IMR-90 (cell line): Measurements from ENCODE around the gene CFAP69. TPM values are rescaled to one million over a fixed set of nuclear protein-coding genes. Genes with fewer than 3 reads are reported as not detected.

Experiments used
- ATAC-seq: fragments of 200-7000 bp; cut with Tn5 transposase; 2 replicates; pipeline ENCODE4 v1.9.1; 2020; ENCODE audit warnings: low read depth, mild to moderate bottlenecking, moderate library complexity
- BruUV-seq: library from RNA; stranded (reverse); fragments of 400-500 nt; replicated peaks from 2 replicates; lab custom pipeline; 2021; lab: Mats Ljungman, UMichigan
- CTCF ChIA-PET: fragments of 300-600 bp; formaldehyde crosslinking; extraction: SDS; loops from one replicate; lab custom pipeline; 2021; ENCODE audit warnings: antibody characterized with exemption; lab: Yijun Ruan, JAX
- POLR2A ChIA-PET: fragments of 300-600 bp; sonication (Branson Sonifier 250); formaldehyde crosslinking; loops from one replicate; lab custom pipeline; 2022; ENCODE audit warnings: antibody characterized with exemption; ENCODE audit not compliant: unreplicated experiment; lab: Charles Lee
- DNase-seq: peaks from one replicate; pipeline ENCODE4 v3.0.0; 2013
- H2AFZ ChIP-seq: replicated peaks from 2 replicates; pipeline ENCODE3; 2013; ENCODE audit warnings: low read length, mild to moderate bottlenecking; ENCODE audit not compliant: poor library complexity
- H2AK5ac ChIP-seq: 2 replicates; pipeline ENCODE4 v1.6.1; 2013; ENCODE audit warnings: low read depth, low read length, inconsistent platforms
- H2AK9ac ChIP-seq: replicated peaks from 2 replicates; pipeline ENCODE3; 2013; ENCODE audit warnings: mild to moderate bottlenecking, low read depth, low read length, moderate library complexity; ENCODE audit not compliant: poor library complexity
- H2BK120ac ChIP-seq: 2 replicates; pipeline ENCODE4 v1.6.1; 2013; ENCODE audit warnings: low read depth, low read length, inconsistent platforms
- H2BK15ac ChIP-seq: 3 replicates; pipeline ENCODE4 v1.6.1; 2013; ENCODE audit warnings: low read depth, low read length, inconsistent platforms
- H2BK20ac ChIP-seq: 2 replicates; pipeline ENCODE4 v1.6.1; 2013; ENCODE audit warnings: low read depth, mild to moderate bottlenecking, inconsistent platforms, low read length, moderate library complexity
- H2BK5ac ChIP-seq: 2 replicates; pipeline ENCODE4 v1.6.1; 2013; ENCODE audit warnings: mild to moderate bottlenecking, low read depth, low read length, inconsistent platforms; ENCODE audit not compliant: poor library complexity, severe bottlenecking
- H3K14ac ChIP-seq: replicated peaks from 2 replicates; pipeline ENCODE4 v1.6.1; 2013; ENCODE audit warnings: low read depth, low read length, inconsistent platforms
- H3K18ac ChIP-seq: 2 replicates; pipeline ENCODE4 v1.6.1; 2013; ENCODE audit warnings: low read depth, low read length, control low read depth
- H3K23ac ChIP-seq: 2 replicates; pipeline ENCODE4 v1.6.1; 2013; ENCODE audit warnings: low read depth, low read length, inconsistent platforms
- H3K27ac ChIP-seq: 2 replicates; pipeline ENCODE4 v1.5.1; 2013; ENCODE audit warnings: mild to moderate bottlenecking, control low read depth, low read length; ENCODE audit not compliant: insufficient read depth
- H3K27me3 ChIP-seq: 2 replicates; pipeline ENCODE4 v1.6.1; 2013; ENCODE audit warnings: low read length; ENCODE audit not compliant: control insufficient read depth, insufficient read depth
- H3K36me3 ChIP-seq: 2 replicates; pipeline ENCODE4 v1.6.1; 2013; ENCODE audit warnings: low read length, mixed read lengths; ENCODE audit not compliant: control insufficient read depth, insufficient read depth
- H3K4ac ChIP-seq: 2 replicates; pipeline ENCODE4 v1.6.1; 2013; ENCODE audit warnings: low read depth, low read length, inconsistent platforms
- H3K4me1 ChIP-seq: 2 replicates; pipeline ENCODE4 v1.6.1; 2013; ENCODE audit warnings: low read length, mixed read lengths; ENCODE audit not compliant: control insufficient read depth, insufficient read depth
- H3K4me2 ChIP-seq: 2 replicates; pipeline ENCODE4 v1.6.1; 2013; ENCODE audit warnings: low read depth, mild to moderate bottlenecking, control low read depth, low read length, moderate library complexity
- H3K4me3 ChIP-seq: 2 replicates; pipeline ENCODE4 v1.5.1; 2013; ENCODE audit warnings: low read depth, mild to moderate bottlenecking, control low read depth, low read length, moderate library complexity; ENCODE audit not compliant: insufficient read depth
- H3K56ac ChIP-seq: 2 replicates; pipeline ENCODE4 v1.6.1; 2013; ENCODE audit warnings: low read length, inconsistent platforms; ENCODE audit not compliant: insufficient read depth; ENCODE audit errors: extremely low read depth
- H3K79me1 ChIP-seq, 2 experiments: 2 replicates each; pipeline ENCODE4 v1.6.1; 2013; ENCODE audit warnings: low read length in 2 of 2, inconsistent platforms in 1 of 2, low read depth in 1 of 2
- H3K9ac ChIP-seq: 2 replicates; pipeline ENCODE4 v1.6.1; 2013; ENCODE audit warnings: low read depth, low read length, control low read depth
- H3K9me1 ChIP-seq: 2 replicates; pipeline ENCODE4 v1.6.1; 2013; ENCODE audit warnings: low read length, inconsistent platforms; ENCODE audit not compliant: insufficient read depth
- H3K9me3 ChIP-seq: 2 replicates; pipeline ENCODE4 v1.6.1; 2013; ENCODE audit warnings: low read length; ENCODE audit not compliant: control insufficient read depth, insufficient read depth
- H4K20me1 ChIP-seq: 2 replicates; pipeline ENCODE4 v1.6.1; 2013; ENCODE audit warnings: low read length, inconsistent platforms; ENCODE audit not compliant: insufficient read depth
- H4K5ac ChIP-seq: 2 replicates; pipeline ENCODE4 v1.6.1; 2013; ENCODE audit warnings: mild to moderate bottlenecking, low read depth, low read length, control low read depth
- H4K8ac ChIP-seq, 2 experiments: 2 replicates each; pipeline ENCODE4 v1.6.1; 2013; ENCODE audit warnings: low read depth in 2 of 2, low read length in 2 of 2, control low read depth in 1 of 2, inconsistent platforms in 1 of 2
- H4K91ac ChIP-seq: 2 replicates; pipeline ENCODE4 v1.6.1; 2013; ENCODE audit warnings: low read depth, low read length, inconsistent platforms; ENCODE audit not compliant: insufficient read depth
- BHLHE40 ChIP-seq: fragments of 150-350 bp; IDR thresholded peaks from 2 replicates; pipeline ENCODE4 v1.6.1; 2016; ENCODE audit warnings: mild to moderate bottlenecking, low read depth, low read length
- CEBPB ChIP-seq: IDR thresholded peaks from 2 replicates; pipeline ENCODE4 v1.6.1; 2012; ENCODE audit warnings: low read depth, low read length, improper control_type of control experiment
- CHD1 ChIP-seq: IDR thresholded peaks from 2 replicates; pipeline ENCODE4 v1.6.1; 2012; ENCODE audit warnings: low read depth, low read length, improper control_type of control experiment
- CTCF ChIP-seq: conservative IDR thresholded peaks from 2 replicates; pipeline ENCODE4 v1.5.1; 2012; ENCODE audit warnings: mild to moderate bottlenecking, low read depth, low read length, improper control_type of control experiment
- ELK1 ChIP-seq: fragments of 150-350 bp; IDR thresholded peaks from 2 replicates; pipeline ENCODE4 v1.6.1; 2016; ENCODE audit warnings: low read depth, mild to moderate bottlenecking, low read length, moderate library complexity, borderline replicate concordance
- FOS ChIP-seq: fragments of 150-350 bp; IDR thresholded peaks from 2 replicates; pipeline ENCODE4 v1.6.1; 2016; ENCODE audit warnings: low read depth, low read length
- MAFK ChIP-seq: IDR thresholded peaks from 2 replicates; pipeline ENCODE4 v1.6.1; 2012; ENCODE audit warnings: low read depth, low read length, improper control_type of control experiment
- MAZ ChIP-seq: IDR thresholded peaks from 2 replicates; pipeline ENCODE4 v1.6.1; 2012; ENCODE audit warnings: low read depth, mild to moderate bottlenecking, low read length, improper control_type of control experiment, moderate library complexity, borderline replicate concordance
- MXI1 ChIP-seq: IDR thresholded peaks from 2 replicates; pipeline ENCODE4 v1.6.1; 2012; ENCODE audit warnings: low read depth, mild to moderate bottlenecking, low read length, moderate library complexity, borderline replicate concordance
- NFE2L2 ChIP-seq: fragments of 150-350 bp; IDR thresholded peaks from 2 replicates; pipeline ENCODE4 v1.6.1; 2016; ENCODE audit warnings: low read depth, mild to moderate bottlenecking, low read length
- POLR2A ChIP-seq: IDR thresholded peaks from 2 replicates; pipeline ENCODE4 v1.6.1; 2012; ENCODE audit warnings: mild to moderate bottlenecking, low read depth, low read length
- RAD21 ChIP-seq: IDR thresholded peaks from 2 replicates; pipeline ENCODE4 v1.6.1; 2012; ENCODE audit warnings: low read length, improper control_type of control experiment
- RCOR1 ChIP-seq: IDR thresholded peaks from 2 replicates; pipeline ENCODE4 v1.6.1; 2012; ENCODE audit warnings: mild to moderate bottlenecking, low read length, improper control_type of control experiment; ENCODE audit not compliant: insufficient replicate concordance
- RFX5 ChIP-seq: IDR thresholded peaks from 2 replicates; pipeline ENCODE4 v1.8.0; 2012; ENCODE audit warnings: low read depth, mild to moderate bottlenecking, low read length, moderate library complexity
- SMC3 ChIP-seq: fragments of 150-350 bp; IDR thresholded peaks from 2 replicates; pipeline ENCODE4 v1.6.1; 2016; ENCODE audit warnings: low read depth, mild to moderate bottlenecking, antibody characterized with exemption, low read length, moderate library complexity
- WGBS, 2 experiments: methylation state at CpG; one replicate each; pipeline versions ENCODE4 v1.1.5 to v1.1.7; 2013; ENCODE audit warnings: missing lambda C conversion rate in 2 of 2; ENCODE audit not compliant: insufficient read length in 1 of 2; ENCODE audit errors: extremely low coverage in 2 of 2; 5-methylcytosine and 5-hydroxymethylcytosine counted together
- dilution Hi-C: fragments of 300-500 bp; cut with HindIII; formaldehyde crosslinking; loops from one replicate; pipeline ENCODE4 v1.14.3; 2018; ENCODE audit warnings: low sequenced_read_pairs; ENCODE audit not compliant: unreplicated experiment
- in situ Hi-C: fragments of 300-500 bp; cut with MboI; formaldehyde crosslinking; loops from 3 replicates; pipeline ENCODE4 v1.14.3; 2019; ENCODE audit warnings: low sequenced_read_pairs, inconsistent platforms, mixed read lengths
- intact Hi-C: fragments of 100-400 bp; cut with micrococcal nuclease; formaldehyde crosslinking; loops from 2 replicates; pipeline ENCODE4 v1.10.0; 2022
- polyA plus RNA-seq, 3 experiments: library from polyadenylated mRNA; depleted of rRNA; stranded (reverse); fragments of >200 nt; gene quantifications; 2 replicates each; pipeline ENCODE4 v1.2.3, GENCODE V29; 2012; ENCODE audit warnings: low replicate concordance in 1 of 3
- total RNA-seq: library from RNA; depleted of rRNA; stranded (reverse); fragments of >200 nt; gene quantifications from 2 replicates; pipeline ENCODE4 v1.2.3, GENCODE V29; 2012
- TF ChIP-seq, protein P1 (sequence below): fragments of 150-350 bp; IDR thresholded peaks from 2 replicates; pipeline ENCODE4 v1.6.1; 2017; ENCODE audit warnings: mild to moderate bottlenecking, antibody characterized with exemption, low read length, low read depth

CFAP69 gene
- total and polyA plus RNA-seq, 2 of the 4 experiments (the other 2 are of a cell fraction): 0.72 to 0.86 TPM

DNA sequence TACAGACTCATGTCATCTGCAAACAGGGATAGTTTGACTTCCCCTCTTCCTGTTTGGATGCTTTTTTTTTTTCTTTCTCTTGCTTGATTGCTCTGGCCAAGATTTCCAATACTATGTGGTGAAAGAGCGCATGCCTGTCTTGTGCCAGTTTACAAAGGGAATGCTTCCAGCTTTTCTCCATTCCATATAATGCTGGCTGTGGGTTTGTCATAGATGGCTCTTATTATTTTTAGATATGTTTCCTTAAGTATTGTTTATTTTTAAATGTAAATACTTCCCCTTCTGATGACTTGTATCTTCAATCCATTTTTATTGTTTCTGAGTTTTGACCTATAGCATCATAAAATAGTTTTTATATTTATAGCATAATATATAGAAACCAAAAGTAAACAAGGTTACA lies 58.3 kb downstream of the CFAP69 start:
- Histone ChIP-seq H3K4me3 (no peak overlapping the region), H2BK120ac (no peak overlapping the region)
- ATAC-seq: no peak

More for the DNA sequence above, 58.3 kb downstream of the CFAP69 start:
- no peak overlapping the region for H3K23ac ChIP-seq
- no peak overlapping the region for H3K9ac ChIP-seq
- TF ChIP-seq FOS (no peak), NFE2L2 (no peak), MAZ (no peak), RFX5 (no peak), MXI1 (no peak), POLR2A (no peak), CEBPB (no peak), BHLHE40 (no peak), RCOR1 (no peak), MAFK (no peak), ELK1 (no peak), CTCF (no peak), CHD1 (no peak), SMC3 (no peak), RAD21 (no peak)
- TF ChIP-seq, protein P1, sequence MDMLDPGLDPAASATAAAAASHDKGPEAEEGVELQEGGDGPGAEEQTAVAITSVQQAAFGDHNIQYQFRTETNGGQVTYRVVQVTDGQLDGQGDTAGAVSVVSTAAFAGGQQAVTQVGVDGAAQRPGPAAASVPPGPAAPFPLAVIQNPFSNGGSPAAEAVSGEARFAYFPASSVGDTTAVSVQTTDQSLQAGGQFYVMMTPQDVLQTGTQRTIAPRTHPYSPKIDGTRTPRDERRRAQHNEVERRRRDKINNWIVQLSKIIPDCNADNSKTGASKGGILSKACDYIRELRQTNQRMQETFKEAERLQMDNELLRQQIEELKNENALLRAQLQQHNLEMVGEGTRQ: no peak
- H4K20me1 ChIP-seq: no peaks in the 10 kb centered on the region
- DNase-seq: no peak
- no peak overlapping the region for H4K91ac ChIP-seq
- H3K56ac ChIP-seq: no peak overlapping the region
- no peaks in the 10 kb centered on the region for H3K9me1 ChIP-seq
- intact Hi-C loops: no loop called here
- H3K14ac ChIP-seq: no peak overlapping the region
- no peak overlapping the region for H2BK15ac ChIP-seq
- H4K5ac ChIP-seq: no peak overlapping the region
- no peaks in the 10 kb centered on the region for H3K4me1 ChIP-seq
- no peak overlapping the region for H2AFZ ChIP-seq
- H2BK5ac ChIP-seq: no peak overlapping the region
- H3K4me2 ChIP-seq: no peak overlapping the region
- H2BK20ac ChIP-seq: no peak overlapping the region
- H3K4ac ChIP-seq: no peak overlapping the region
- no peak overlapping the region for H2AK9ac ChIP-seq
- no peak overlapping the region for H3K27ac ChIP-seq
- H3K36me3 ChIP-seq: no peaks in the 10 kb centered on the region
- no peak overlapping the region for H4K8ac ChIP-seq
- BruUV-seq: no TSS peak
- no peak overlapping the region for H2AK5ac ChIP-seq
- in situ Hi-C loops: loop anchor here (25.0 kb wide), 1 partner anchor 1516 kb away; the partner anchor contains the start of gene TEX47
- no peaks in the 10 kb centered on the region for H3K79me1 ChIP-seq
- ChIA-PET POLR2A (no interaction called here), CTCF (interaction anchor here (1.7 kb wide), 1 partner anchor 9 kb away, joined by 7 read pairs; no protein-coding TSS in a partner anchor)
- H3K9me3 ChIP-seq: no peaks in the 10 kb centered on the region
- H3K18ac ChIP-seq: no peak overlapping the region
- H3K27me3 ChIP-seq: no peaks in the 10 kb centered on the region
- no CpG with 5 or more reads among the region's 1 CpG for WGBS, 2 experiments
- dilution Hi-C loops: no loop called here
